ENCODE data around the gene SPECC1. TPM values are rescaled to one million over a fixed set of nuclear protein-coding genes. Genes with fewer than 3 reads are reported as not detected.

The SPECC1 gene
- total RNA-seq, 1 donor from 2014 or later = 35.6 TPM

GRCh38 chr17:20170085-20170484 lies 160.9 kb downstream of the SPECC1 start:
- H3K4me1 Mint-ChIP-seq = peaks cover 29% of the 10 kb centered on the region
- no peak for TF ChIP-seq CTCF (IDR thresholded peaks at IDR 0.05; ENCODE audit: unreplicated experiment)
- no peak for DNase-seq (ENCODE audit: low spot score in 2 of 2, unreplicated experiment in 2 of 2)
- H3K36me3 Mint-ChIP-seq = no peaks in the 10 kb centered on the region
- H3K9me3 Mint-ChIP-seq = no peaks in the 10 kb centered on the region
- H3K4me3 Mint-ChIP-seq = no peak overlapping the region
- H3K27ac Mint-ChIP-seq = no peak overlapping the region
- no peaks in the 10 kb centered on the region for H3K27me3 Mint-ChIP-seq (ENCODE audit: low read depth)

DNA sequence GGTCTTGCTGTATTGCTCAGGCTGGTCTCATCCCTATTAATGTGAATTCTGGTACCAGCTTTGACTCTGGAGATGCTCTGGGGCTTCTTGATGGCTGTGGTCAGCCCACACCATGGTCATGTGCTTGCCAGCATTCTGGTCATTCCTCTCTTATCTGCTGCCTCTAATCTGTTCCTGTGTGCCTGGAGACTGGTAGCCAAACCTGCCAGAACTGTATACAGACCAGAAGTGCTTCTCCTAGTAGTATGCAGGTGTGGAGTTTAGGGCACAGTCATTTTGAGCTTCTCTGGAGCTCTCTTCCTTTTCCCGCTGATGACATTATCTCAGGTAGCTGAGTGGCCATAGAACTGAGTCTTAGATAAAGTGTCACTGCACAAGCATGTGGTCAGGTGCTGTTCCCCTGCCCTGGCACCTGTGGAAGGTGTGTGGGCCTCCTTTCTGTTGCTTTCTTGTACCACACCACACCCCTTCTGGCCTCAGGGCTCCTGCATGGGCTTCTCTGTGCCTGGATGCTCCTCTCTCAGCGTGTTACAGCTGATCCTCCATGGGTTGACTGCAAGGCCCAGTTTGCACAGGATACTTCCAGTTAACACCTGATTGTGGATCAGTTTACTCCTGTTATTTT lies 162.7 kb downstream of the SPECC1 start:
- Mint-ChIP-seq H3K9me3 (peaks cover 7% of the 10 kb centered on the region), H3K4me3 (no peak overlapping the region), H3K4me1 (peaks cover 29% of the 10 kb centered on the region), H3K36me3 (no peaks in the 10 kb centered on the region), H3K27me3 (ENCODE audit: low read depth) (no peaks in the 10 kb centered on the region), H3K27ac (peak overlapping the region; percentile 13)
- TF ChIP-seq CTCF (IDR thresholded peaks at IDR 0.05; ENCODE audit: unreplicated experiment) = no peak
- DNase-seq (ENCODE audit: low spot score in 2 of 2, unreplicated experiment in 2 of 2) = no peak

- no peak for DNase-seq (ENCODE audit: low spot score in 2 of 2, unreplicated experiment in 2 of 2)
Observed at GRCh38 chr17:20172376-20172775, 163.2 kb downstream of the SPECC1 start.

GRCh38 chr17:20173091-20173490 lies 163.9 kb downstream of the SPECC1 start:
- no peak for DNase-seq (ENCODE audit: low spot score in 2 of 2, unreplicated experiment in 2 of 2)
- Mint-ChIP-seq H3K36me3 (no peaks in the 10 kb centered on the region), H3K4me1 (peaks cover 29% of the 10 kb centered on the region), H3K9me3 (peaks cover 7% of the 10 kb centered on the region), H3K27me3 (ENCODE audit: low read depth) (no peaks in the 10 kb centered on the region), H3K27ac (peak overlapping the region; percentile 13), H3K4me3 (no peak overlapping the region)
- no peak for TF ChIP-seq CTCF (IDR thresholded peaks at IDR 0.05; ENCODE audit: unreplicated experiment)

More at GRCh38 chr17:20172376-20172775, 163.2 kb downstream of the SPECC1 start:
- Mint-ChIP-seq H3K36me3 (no peaks in the 10 kb centered on the region), H3K4me1 (peaks cover 29% of the 10 kb centered on the region), H3K27me3 (ENCODE audit: low read depth) (no peaks in the 10 kb centered on the region), H3K9me3 (peaks cover 7% of the 10 kb centered on the region), H3K27ac (peak overlapping the region; percentile 13), H3K4me3 (no peak overlapping the region)
- no peak for TF ChIP-seq CTCF (IDR thresholded peaks at IDR 0.05; ENCODE audit: unreplicated experiment)

DNA sequence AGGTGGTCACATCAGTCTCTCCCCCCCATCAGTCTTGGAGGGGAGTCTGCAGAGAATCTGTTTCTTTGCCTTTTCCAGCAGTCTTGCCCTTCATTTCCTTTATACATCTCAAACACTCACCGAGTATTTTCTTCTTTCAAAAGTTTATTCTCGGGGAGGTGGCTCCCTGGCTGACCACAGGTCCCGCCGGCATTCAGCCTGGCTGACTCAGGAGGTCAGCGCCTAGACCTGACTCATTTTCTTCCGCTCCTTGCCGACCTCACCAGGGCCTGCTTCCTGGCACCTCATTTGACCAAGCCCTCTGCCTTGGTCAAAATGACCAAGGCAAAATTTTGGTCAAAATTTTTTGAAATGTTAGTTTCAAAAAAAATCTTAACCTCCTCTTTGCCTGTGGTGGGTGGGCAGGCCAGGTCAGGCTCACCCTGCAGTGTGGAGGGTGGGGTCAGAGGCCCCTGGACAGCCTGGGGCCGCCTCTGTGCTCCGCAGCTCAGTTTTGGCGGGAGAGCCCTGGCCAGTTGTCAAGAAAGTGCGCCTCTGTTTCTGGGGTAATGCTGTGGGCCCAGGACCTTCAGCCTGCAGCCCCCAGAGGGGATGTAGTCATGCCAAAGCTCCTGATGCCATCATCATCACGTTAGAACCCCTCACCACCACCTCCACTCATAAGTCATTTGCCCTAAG lies 165.6 kb downstream of the SPECC1 start:
- no peaks in the 10 kb centered on the region for H3K27me3 Mint-ChIP-seq (ENCODE audit: low read depth)

More for the DNA sequence above, 165.6 kb downstream of the SPECC1 start:
- Mint-ChIP-seq H3K27ac (no peak overlapping the region), H3K4me1 (peaks cover 29% of the 10 kb centered on the region), H3K9me3 (peaks cover 7% of the 10 kb centered on the region), H3K36me3 (no peaks in the 10 kb centered on the region), H3K4me3 (no peak overlapping the region)
- no peak for DNase-seq (ENCODE audit: low spot score in 2 of 2, unreplicated experiment in 2 of 2)
- no peak for TF ChIP-seq CTCF (IDR thresholded peaks at IDR 0.05; ENCODE audit: unreplicated experiment)

Data from mesothelial cell of epicardium (in vitro differentiated cells).